Right ventricle myocardium superior (tissue), 1 donor: Measurements from ENCODE around the gene COL20A1. TPM values are rescaled to one million over a fixed set of nuclear protein-coding genes. Genes with fewer than 3 reads are reported as not detected.
"Not testable (repeated sequence)": the region's sequence is repeated elsewhere in the genome, so short reads cannot be mapped to it uniquely, and the experiment has no call there.

ENCODE experiments used
- ATAC-seq: fragments of 200-7000 bp; cut with Tn5 transposase; one replicate; pipeline ENCODE4 v1.9.1; 2020; ENCODE audit warnings: mild to moderate bottlenecking; ENCODE audit not compliant: poor library complexity
- DNase-seq: peaks from one replicate; pipeline ENCODE4 v3.0.0-alpha.2; 2020
- intact Hi-C: fragments of 100-400 bp; cut with DNase I; formaldehyde crosslinking; loops from one replicate; pipeline ENCODE4 v1.11.2; 2022
- long read RNA-seq: library from polyadenylated mRNA; unstranded; transcript quantifications from one replicate; pipeline ENCODE4 v2.0.0, GENCODE V29; 2021
- total RNA-seq: library from RNA; stranded (reverse); fragmentation: NEBNext Ultra II Directional; extraction: Animal tissue kit (Norgen Biotek cat#: 25700); gene quantifications from one replicate; pipeline ENCODE4 v1.2.1, GENCODE V29; 2021
- donor health status: DM: no; HTN: yes; CAD: no; lungs with severe emphysema.

COL20A1 gene
- total RNA-seq, result not detected
- long read RNA-seq, result 0 reads

DNA sequence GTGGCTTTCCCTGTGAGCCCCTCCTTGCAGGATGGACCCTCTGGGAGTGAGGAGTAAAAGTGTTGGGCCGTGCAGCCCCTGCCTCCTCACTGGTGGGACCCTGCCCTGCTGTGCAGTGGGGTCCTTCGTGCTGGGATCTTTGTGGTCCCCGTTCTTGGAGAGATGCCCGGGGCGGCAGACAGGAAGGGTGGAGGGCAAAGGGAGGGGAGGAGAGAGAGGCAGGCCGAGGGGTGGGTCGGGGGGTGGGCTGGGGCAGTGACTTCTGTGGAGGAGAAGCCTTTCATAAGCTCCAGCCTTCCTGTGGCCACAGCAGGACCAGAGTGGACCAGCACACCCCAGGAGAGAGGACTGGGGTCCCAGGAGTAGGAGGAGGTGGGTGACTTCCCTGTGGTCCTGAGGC is at the start of gene COL20A1:
TSS of gene COL20A1 (plus strand) at position 283 of the 400 bp plus-strand sequence. CDS start 1,922 bp downstream, outside the sequence.
- DNase-seq (no peak), ATAC-seq (no peak)
- intact Hi-C loops, result no loop called here

DNA sequence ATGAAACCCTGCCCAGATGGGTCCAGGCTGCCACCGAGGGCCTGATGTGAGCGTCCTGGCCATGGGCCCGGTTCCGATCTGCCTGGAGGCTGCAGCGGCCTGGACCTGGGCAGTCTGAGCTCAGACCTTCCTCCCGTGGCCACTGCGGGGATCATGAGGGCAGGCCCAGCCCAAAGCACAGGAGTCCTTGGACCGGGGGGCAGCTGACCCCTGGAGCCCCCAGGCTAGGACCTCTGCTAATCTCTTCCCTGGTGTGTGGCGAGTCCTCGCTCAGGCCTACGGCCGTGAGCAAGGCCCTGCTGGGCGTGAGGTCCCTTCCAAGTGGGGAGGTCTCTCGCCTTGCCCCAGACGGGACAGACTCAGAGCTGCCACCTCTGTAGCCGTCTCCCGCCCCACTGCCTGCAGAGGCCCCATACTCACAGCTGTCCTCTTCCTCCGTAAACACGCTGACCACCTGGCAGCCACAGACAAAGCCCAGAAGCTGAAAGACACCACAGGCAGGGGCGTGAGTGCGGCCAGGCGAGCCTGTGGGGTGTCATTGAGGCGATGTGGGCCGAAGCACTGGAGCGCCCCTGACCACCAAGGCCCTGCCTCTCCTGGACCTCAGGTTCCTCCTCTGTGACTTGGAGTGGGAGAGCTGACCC is 49.3 kb upstream of the COL20A1 start:
- ATAC-seq (no peak), DNase-seq (no peak)
- intact Hi-C loops, result no loop called here

DNA sequence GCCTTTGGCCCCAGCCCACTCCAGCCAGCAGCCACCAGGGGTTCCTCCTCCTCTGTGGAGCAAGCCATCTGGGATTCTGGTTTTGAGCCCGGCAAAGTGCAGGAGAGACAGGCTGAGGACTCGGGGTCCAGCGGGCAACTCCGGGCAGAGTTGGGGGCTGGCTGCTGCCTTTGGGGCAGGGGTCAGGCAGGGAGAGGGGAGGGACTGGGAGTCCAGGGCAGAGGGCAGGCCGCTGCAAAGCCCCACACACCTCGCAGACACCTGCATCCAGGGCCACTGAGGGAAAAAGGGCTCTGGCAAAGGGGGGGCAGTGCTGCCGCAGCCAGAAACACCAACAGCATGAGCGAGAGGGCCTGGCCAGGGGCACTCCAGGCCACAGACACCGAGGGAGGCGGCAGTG is 48.5 kb upstream of the COL20A1 start:
- DNase-seq (no peak), ATAC-seq (no peak)
- intact Hi-C loops, result no loop called here

DNA sequence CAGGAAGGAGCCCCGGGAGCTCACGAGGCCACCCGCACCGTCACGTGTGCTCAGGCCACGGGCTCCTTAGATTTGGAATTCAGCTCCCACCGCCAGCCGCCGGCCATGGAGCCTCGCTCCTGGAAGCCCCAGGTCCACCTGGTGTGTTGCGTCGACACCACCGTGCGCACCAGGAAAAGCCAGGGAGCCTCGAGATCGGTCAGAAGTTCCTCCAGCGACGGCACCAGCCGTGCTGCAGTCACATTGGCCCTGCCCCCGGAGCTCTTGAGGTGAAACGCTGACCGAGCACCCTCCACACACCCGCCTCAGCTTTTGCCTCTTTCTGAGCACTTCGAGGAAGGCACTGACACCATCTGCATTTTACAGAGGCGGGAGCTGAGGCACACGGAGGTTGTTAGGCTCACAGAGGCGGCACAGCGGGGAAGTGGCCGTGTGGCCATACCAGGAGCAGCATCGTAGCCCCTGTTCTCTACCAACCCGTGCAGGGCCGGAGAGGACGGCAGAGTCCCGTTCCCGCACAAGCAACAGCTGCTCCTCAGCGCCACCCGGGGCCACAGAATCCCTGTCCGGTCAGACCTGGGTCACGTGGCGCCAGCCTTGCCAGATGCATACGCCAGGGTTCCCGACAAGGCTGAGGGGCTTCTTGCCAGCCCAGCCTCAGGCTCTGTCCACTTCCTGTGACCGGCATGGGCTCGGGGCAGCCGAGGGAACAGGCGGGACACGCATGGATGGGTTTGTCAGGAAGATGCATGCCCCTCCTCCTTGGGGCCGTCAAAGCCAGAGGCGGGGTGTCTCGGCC is 46.3 kb upstream of the COL20A1 start:
- ATAC-seq, result peak; percentile 45
- intact Hi-C loops, result no loop called here
- peak; percentile 50 for DNase-seq

DNA sequence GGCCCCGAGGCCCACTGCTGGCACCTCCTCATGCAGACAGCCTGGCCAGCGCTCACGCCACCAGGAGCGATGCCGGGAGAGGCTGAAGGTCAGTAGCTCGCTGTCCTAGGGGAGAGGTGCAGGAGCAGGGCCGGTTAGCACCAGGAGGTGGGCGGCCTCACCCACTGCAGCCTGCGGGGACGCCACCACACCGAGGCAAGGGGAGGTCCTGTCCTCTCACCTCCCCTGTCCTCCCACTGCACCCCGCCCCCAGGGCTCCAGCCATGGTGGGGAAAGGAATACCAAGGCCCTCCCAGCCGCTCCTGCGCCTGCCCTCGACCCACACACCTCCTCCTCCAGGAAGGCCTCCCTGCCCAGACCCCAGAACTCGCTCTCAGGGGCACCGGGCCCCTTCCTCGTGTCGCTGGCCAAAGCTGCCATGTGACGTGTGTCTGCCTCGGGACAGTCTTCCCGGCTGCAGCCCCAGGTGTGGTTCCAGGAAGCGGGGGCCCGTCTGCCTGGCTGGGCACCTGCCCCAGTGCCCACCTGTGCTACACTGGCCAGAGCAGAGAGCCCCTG is 45.2 kb upstream of the COL20A1 start:
- DNase-seq (no peak), ATAC-seq (no peak)
- intact Hi-C loops, result no loop called here

GRCh38 chr20:63248835-63249591 is 44.0 kb upstream of the COL20A1 start:
- intact Hi-C loops, result no loop called here
- ATAC-seq, result no peak
- no peak for DNase-seq

DNA sequence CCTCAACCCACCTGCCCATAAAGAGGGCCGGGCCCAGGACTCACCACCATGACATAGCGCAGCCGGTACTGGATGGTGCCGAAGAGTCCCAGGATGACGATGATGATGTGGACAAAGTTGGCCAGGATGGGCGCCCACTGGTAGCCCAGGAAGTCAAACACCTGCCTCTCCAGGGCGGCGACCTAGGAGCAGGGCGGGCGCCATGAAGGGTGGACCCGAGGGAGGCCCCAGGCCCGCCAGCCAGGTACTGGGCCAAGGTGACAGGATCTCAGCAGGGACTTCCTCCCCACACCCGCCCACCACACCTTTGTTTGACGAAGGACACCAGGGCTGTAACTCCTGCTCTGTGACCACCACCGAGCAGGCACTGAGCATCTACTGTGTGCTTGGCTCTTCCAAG is 43.1 kb upstream of the COL20A1 start:
- ATAC-seq, result no peak
- DNase-seq, result no peak
- intact Hi-C loops, result no loop called here

DNA sequence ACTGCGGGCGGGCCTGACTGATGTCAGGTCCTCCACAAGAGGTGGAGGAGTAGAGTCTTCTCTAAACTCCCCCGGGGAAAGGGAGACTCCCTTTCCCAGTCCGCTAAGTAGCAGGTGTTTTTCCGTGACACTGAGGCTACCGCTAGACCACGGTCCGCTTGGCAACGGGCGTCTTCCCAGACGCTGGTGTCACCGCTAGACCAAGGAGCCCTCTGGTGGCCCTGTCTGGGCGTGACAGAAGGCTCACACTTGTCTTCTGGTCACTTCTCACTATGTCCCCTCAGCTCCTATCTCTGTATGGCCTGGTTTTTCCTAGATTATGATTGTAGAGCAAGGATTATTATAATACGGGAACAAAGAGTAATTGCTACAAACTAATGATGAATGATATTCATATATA is 41.6 kb upstream of the COL20A1 start:
- intact Hi-C loops, ATAC-seq, DNase-seq: not testable (repeated sequence)

- DNase-seq (no peak), ATAC-seq (no peak)
- intact Hi-C loops, result no loop called here
Measured at GRCh38 chr20:63252284-63252711, 40.7 kb upstream of the COL20A1 start.

DNA sequence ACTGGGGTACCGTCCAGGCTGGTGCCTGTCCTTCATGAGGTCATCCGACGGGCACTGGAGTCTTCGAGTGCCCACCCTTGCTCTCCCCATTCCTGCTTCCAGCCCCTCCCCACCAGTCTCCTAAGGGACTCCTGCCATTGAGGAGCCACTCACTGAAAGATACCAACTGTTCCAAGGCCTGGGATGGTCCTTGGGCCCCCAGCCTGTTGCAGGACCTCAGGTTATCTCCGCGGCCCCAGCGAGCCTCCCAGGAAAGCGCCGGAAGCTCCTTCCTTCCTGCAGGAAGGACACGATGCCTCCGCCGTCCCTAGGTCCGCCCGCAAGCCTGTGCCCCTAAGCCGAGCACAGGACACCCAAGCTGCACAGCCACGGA is 39.9 kb upstream of the COL20A1 start:
- ATAC-seq (no peak), DNase-seq (no peak)
- intact Hi-C loops, result no loop called here

- intact Hi-C loops, result no loop called here
- DNase-seq (no peak), ATAC-seq (no peak)
Measured at GRCh38 chr20:63253438-63254231, 39.4 kb upstream of the COL20A1 start.

- no peak for ATAC-seq
- intact Hi-C loops, result no loop called here
Measured at GRCh38 chr20:63254232-63254605, 38.8 kb upstream of the COL20A1 start, which contains the start of gene NKAIN4. Gene NKAIN4 (minus strand): TSS chr20:63254463. CDS start chr20:63254450, 13 bp downstream.

DNA sequence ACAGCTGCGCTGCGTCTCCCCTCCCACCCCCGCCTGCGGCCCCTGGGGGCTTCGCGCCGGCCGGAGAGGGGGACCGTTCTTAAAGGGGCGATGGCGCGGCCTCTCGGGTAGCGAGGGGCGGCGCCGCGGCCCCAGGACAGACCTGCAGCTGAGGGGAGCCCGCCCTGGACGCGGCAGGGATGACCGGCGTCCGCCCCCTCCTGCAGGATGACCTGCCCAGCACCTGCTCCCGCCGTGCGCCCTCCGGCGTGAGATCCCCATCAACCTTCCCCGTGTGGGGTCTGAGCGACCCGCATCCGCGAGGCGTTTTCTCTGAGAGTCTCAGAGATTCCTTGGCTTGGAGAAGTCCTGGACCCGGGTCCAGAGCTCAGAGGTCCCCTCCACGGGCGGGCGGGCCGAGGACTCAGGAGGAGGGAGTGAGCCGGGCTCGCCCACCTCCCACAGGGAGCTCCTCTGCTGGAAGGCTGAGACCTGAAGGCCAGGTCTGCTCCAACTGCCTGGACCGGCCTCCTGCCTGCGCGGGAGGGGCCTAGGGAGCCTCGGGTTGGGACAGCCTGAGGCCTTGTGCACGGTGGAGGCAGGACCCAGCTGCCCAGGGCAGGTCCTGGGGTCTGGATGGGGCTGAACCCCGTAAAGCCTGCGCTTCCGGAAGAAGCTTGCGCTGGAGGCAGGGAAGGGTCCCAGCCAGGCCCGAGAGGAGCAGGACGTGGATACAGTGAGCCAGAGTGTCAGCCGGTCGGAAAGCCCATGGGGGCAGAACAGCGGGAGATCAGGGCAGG is 38.2 kb upstream of the COL20A1 start:
- ATAC-seq, result no peak
- no peak for DNase-seq
- intact Hi-C loops, result no loop called here

More at GRCh38 chr20:63254232-63254605, 38.8 kb upstream of the COL20A1 start, which contains the start of gene NKAIN4:
- DNase-seq, result no peak

- no peak for ATAC-seq
- intact Hi-C loops, result no loop called here
Measured at GRCh38 chr20:63255931-63256704, 36.9 kb upstream of the COL20A1 start.

DNA sequence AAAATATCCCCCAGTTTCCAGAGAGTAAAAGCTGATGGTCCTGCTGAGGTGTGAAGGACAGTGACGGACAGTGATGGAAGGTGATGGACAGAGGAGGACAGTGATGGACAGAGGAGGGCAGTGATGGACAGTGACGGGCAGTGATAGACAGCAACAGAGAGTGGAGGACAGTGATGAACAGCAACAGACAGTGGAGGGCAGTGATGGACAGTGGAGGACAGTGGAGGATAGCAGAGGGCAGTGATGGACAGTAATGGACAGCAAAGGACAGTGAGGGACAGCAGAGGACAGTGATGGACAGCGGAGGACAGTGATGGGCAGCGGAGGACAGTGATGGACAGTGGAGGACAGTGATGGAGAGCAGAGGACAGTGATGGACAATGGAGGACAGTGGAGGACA is 36.0 kb upstream of the COL20A1 start:
- ATAC-seq (no peak), DNase-seq (no peak)

More at GRCh38 chr20:63255931-63256704, 36.9 kb upstream of the COL20A1 start:
- no peak for DNase-seq

DNA sequence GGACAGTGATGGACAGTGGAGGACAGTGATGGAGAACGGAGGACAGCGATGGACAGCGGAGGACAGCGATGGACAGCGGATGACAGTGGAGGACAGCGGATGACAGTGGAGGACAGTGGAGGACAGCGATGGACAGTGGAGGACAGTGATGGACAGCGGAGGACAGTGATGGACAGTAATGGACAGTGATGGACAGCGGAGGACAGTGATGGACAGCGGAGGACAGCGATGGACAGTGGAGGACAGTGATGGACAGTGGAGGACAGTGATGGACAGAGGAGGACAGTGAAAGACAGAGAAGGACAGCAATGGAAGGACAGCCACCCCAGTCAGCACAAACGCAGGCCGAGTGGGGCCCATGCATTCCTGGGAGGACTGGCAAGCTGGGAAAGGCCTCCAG is 35.4 kb upstream of the COL20A1 start:
- intact Hi-C loops, result no loop called here
- ATAC-seq (no peak), DNase-seq (no peak)

More for the DNA sequence above, 36.0 kb upstream of the COL20A1 start:
- intact Hi-C loops, result no loop called here

DNA sequence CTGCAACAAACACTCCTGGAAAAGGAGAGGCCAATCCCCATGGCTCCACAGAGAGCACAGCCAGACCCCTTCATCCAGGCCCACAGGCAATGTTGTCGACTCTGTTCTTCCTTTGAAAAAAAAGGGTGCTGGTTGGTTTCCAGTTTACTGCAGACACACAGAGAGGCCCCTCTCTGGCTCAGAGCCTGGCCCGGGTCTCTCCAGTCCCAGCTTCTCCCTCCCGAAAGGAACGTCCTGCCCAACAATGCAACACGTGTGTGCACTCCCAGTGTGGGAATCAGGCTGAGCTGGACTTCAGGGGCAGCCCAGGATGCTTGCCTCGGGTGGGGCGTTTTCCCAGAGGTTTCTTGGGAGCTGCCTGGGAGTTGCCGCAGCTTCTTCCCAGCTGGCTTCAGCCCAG is 34.2 kb upstream of the COL20A1 start:
- ATAC-seq (no peak), DNase-seq (no peak)
- intact Hi-C loops, result no loop called here
